Heart left ventricle (tissue), 13 donors: Measurements from ENCODE around the gene NME7.

ENCODE experiments used
- CTCF ChIP-seq, 12 donors: fragments of 200-600 bp; sonication (generic) in 4 of 12; IDR thresholded peaks; one replicate each; pipeline versions ENCODE4 v1.5.0 to v1.8.0; 2018 to 2022; ENCODE audit warnings: antibody characterized with exemption in 12 of 12, mild to moderate bottlenecking in 5 of 12
- POLR2A ChIP-seq, 2 donors: fragments of 450-650 bp; IDR thresholded peaks; one replicate each; pipeline ENCODE4 v1.6.1; 2017; ENCODE audit warnings: antibody characterized with exemption in 2 of 2, mild to moderate bottlenecking in 2 of 2, moderate library complexity in 2 of 2
- donor health status: ischemic (EF 13 %, LVEDD 7.1; RV severe dilation, severe dysfunction).
- donor health status: DM: no; HTN: yes; CAD: no.
- donor health status: DM: no; HTN: no; CAD: no.
- donor health status: ischemic (EF 25% LVEDD 6.9; RV normal size, moderate dysfunction).
- donor health status: ischemic (EF 25% LVEDD 5.7; RV mildly dilated, moderate dysfunction).
- donor health status: ischemic (EF 35%, LVEDD 5.7; RV mildly dilated, moderate dysfunction).
- donor health status: nonischemic (EF 11% LVEDD 7.7; RV severe dilation, severe dysfunction).
- donor health status: DM: yes; HTN: yes; CAD: no.
- donor health status: PGD.
- donor health status: ischemic (EF 29% LVEDD 5.4; RV normal size, mild dysfunction).
- donor health status: nonischemic (EF 23%, LVEDD 6.1; RV moderate dilation, normal function).

GRCh38 chr1:169090308-169090899, 277.2 kb downstream of the NME7 start:
- TF ChIP-seq CTCF (IDR thresholded peaks at IDR 0.05) (no peak), POLR2A (IDR thresholded peaks at IDR 0.05) (no peak)
